ENCODE measurements around the gene CCND2.

CCND2 gene

GRCh38 chr12:4256043-4256826 lies 17.3 kb upstream of the CCND2 start:
- no peak for DNase-seq (ENCODE audit: low spot score)

DNA sequence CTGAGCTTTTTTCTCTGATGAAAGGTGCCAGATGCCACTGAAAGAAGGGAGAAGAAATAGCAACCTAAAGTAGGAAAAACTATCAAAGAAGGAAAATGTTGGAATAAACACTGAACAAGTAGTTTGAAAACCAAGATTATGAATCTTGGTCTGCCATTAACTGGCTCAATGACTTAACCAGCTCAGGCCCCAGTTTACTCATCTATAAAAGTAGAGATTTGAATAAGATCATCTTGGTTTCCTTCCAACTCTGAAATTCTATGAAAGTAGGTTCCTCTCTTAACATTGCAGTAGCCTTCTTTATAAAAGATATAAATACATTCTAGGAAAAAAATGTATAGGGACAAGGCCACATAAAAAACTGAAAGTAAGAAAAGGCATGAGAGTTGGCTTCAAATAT lies 16.1 kb upstream of the CCND2 start:
- DNase-seq (ENCODE audit: low spot score): no peak

DNA sequence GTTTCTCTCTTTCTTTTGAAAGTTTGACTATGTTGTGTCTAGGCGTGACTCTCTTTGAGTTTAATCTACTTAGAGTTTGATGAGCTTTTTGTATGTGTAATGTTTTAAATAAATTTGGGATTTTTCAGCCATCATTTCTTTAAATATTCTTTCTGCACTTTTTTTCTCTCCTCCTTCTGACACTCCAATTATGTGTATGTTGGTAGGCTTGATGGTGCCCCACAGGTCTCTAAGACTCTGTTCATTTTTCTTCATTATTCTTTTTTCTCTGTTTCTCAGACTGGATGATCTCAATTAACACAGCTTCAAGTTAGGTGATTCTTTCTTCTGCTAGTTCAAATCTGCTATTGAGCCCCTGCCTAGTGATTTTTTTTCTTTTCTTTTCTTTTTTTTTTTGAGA lies 14.5 kb upstream of the CCND2 start:
- DNase-seq (ENCODE audit: low spot score): no peak

GRCh38 chr12:4261655-4262054 lies 11.9 kb upstream of the CCND2 start:
- no peak for DNase-seq (ENCODE audit: low spot score)

DNA sequence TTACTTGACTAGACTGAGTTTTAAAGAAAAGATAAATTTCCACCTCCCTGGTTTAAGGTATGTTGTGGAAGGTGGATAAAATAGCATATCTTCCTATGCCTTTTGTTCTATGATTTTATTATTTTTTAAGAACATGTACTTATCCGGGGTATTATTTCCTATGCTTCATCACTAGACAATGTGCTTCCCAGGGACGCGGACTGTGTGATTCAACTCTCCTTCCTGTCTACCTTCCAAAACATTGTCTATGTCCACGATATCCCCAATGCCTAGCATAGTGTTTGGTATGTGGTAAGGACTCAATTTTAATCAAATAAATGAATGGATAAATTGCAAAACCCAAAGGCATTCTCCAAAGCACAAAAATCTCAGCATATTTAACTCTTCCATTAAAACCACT lies 8.3 kb upstream of the CCND2 start:
- DNase-seq (ENCODE audit: low spot score): no peak

GRCh38 chr12:4266990-4267389 lies 6.6 kb upstream of the CCND2 start:
- no peak for DNase-seq (ENCODE audit: low spot score)

- no peak for DNase-seq (ENCODE audit: low spot score)
Measured at GRCh38 chr12:4267704-4268328, 5.7 kb upstream of the CCND2 start.

DNA sequence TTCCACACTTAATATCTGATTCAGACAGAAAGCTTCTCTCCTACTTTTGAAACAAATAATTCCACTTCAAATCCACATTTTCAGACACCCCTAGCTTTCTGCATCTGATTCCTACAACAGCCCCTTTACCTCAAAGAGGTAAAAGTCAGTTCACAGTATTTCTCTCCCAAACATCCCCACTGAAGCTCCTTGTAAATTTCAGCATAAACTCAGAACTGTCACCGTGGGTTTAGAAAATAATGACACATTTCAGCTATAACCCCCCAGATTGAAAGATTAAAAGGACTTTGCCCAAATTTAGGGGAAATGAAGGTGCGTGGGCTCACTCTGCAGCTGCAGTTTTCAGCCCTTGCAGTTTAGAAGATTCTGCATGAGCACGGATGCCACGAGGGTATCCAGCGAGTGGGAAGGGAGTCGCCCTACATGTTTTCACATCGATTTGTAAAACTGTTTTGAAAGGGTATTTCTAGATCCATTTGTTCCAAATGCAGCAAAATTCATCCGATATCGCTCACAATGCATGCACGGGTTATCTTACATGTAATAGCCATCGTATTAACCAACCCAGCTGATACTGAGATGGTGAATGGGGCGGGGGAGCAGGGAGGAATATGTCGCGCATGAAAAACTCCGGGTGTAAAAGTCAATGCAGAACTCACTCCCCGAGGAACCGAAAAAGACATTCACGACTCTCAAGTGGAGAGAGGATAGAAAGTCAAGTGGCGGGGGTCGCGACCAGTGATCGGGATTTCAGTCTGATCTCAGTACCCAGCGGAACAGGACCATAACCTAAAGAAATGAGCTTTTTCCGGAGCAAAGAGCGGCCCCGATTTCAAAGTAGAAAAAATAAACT lies 5.0 kb upstream of the CCND2 start:
- no peak for DNase-seq (ENCODE audit: low spot score)

DNA sequence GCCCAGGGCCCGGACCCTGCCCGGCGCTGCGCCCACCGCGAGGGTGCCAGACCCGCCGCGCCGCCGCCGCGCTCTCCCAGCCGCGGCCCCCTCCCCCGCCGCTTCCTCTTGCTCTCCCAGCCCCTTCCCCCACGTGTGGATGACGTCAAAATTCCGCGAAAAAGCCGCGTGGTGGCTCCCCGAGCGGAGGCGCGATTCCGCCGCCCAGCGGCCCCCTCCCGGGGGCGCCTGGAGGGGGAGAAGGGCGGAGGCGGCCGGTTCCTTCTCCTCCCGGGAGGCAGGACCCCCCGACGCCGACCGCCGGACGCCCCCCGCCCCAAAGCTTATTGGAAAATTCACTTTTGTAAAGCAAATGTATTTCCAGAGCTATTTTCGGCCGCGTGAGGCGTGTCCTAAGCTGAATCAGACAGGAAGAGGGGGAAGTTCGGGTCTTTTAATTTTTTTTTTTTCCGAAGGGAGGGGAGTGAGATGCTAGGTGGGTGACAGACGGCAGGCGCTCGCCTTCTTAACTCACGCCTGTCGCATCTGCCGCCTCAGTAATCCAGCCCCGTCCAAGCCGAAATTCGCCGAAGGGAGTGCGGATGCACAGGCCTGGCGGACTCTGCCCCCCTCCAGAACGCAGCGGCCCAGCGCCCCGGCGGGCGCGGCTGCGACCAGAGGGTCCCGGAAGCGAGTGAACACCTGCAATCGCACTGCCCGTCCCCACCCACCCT lies 4.1 kb upstream of the CCND2 start:
- DNase-seq (ENCODE audit: low spot score): no peak

GRCh38 chr12:4270016-4270830 lies 3.3 kb upstream of the CCND2 start:
- DNase-seq (ENCODE audit: low spot score): no peak

GRCh38 chr12:4270831-4271716 lies 2.5 kb upstream of the CCND2 start:
- no peak for DNase-seq (ENCODE audit: low spot score)

GRCh38 chr12:4271717-4272423 lies 1.7 kb upstream of the CCND2 start:
- no peak for DNase-seq (ENCODE audit: low spot score)

DNA sequence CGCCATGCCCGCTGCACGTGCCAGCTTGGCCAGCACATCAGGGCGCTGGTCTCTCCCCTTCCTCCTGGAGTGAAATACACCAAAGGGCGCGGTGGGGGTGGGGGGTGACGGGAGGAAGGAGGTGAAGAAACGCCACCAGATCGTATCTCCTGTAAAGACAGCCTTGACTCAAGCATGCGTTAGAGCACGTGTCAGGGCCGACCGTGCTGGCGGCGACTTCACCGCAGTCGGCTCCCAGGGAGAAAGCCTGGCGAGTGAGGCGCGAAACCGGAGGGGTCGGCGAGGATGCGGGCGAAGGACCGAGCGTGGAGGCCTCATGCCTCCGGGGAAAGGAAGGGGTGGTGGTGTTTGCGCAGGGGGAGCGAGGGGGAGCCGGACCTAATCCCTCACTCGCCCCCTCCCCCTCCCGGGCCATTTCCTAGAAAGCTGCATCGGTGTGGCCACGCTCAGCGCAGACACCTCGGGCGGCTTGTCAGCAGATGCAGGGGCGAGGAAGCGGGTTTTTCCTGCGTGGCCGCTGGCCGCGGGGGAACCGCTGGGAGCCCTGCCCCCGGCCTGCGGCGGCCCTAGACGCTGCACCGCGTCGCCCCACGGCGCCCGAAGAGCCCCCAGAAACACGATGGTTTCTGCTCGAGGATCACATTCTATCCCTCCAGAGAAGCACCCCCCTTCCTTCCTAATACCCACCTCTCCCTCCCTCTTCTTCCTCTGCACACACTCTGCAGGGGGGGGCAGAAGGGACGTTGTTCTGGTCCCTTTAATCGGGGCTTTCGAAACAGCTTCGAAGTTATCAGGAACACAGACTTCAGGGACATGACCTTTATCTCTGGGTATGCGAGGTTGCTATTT lies 914 bp upstream of the CCND2 start:
- DNase-seq (ENCODE audit: low spot score): no peak

GRCh38 chr12:4273273-4273651 lies 300 bp upstream of the CCND2 start:
- no peak for DNase-seq (ENCODE audit: low spot score)

- DNase-seq (ENCODE audit: low spot score): no peak
Measured at GRCh38 chr12:4274396-4275015, 944 bp downstream of the CCND2 start.

DNA sequence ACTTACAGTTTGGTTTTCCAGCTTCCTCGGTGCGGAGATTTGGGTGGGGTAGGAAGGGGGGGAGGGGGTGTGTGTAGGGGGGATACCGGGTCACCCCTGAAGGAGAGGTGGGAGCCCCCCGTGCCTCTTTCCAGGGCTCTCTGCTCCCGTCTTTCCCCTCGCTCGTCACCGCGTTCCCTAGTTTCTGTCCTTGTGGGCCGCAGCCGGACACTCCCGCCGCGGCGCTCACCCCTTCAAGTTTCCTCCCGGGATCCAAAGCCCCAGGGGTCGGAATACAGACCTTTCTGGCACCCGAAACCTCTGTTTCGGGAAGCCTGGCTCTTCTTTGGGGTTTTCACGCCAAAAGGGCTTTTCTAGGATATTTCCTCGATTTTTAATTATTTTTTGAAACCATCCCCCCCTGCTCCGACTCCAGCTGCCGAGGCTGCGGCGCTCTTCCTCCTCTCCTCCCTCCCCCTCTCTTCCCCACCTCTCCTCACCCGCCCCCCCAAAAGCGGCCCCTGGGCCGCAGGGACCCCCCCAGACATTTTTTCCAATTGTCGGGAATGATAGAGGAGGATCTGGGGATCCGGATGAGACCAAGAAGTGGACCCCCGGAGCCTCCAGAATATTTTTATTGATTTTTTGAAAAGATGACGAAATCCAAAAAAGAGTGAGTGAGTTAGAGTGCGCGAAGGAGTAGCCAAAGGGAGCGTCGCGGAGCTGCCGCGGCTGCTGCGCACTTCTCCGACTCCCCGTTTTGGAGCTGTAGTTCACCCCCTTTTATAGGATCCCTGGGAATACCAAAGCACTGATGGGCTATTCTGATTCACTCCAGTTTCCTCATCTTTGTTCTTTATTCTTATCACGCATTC lies 1.7 kb downstream of the CCND2 start:
- DNase-seq (ENCODE audit: low spot score): no peak

DNA sequence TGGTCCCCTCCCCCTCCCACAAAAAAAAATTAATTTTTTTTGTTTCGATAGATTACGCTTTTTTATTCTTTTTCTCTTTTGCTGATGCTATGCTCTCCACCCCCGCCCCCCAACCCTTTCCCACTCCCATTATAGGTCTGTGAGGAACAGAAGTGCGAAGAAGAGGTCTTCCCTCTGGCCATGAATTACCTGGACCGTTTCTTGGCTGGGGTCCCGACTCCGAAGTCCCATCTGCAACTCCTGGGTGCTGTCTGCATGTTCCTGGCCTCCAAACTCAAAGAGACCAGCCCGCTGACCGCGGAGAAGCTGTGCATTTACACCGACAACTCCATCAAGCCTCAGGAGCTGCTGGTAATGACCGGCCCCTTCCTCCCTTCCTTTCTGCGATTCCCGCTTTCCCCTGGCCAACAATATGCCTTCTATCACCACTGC lies 2.3 kb downstream of the CCND2 start:
- DNase-seq (ENCODE audit: low spot score): no peak
